ENCODE measurements around the gene CDS2. TPM values are rescaled to one million over a fixed set of nuclear protein-coding genes. Genes with fewer than 3 reads are reported as not detected.

CDS2 gene
- total RNA-seq, 1 donor, result 25.3 TPM

DNA sequence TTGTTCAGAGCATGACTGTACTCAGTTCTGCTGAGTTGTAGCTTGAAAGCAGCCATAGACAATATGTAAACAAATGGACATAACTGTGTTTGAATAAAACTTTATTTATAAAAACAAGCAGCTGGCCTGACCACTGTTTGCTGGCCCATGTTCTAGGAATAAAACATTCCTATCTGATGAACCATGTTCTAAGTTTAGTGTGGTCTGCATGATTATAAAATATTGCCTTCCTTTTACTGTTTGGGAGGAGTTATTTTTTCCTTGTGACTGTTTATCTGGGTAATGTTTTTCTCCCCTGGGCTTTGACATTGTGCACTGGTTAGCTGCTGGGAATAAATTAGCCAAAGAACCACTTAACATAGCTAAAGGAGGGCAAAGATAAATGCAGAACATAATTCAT is 55.1 kb downstream of the CDS2 start:
- peak overlapping the region; percentile 35 for H3K27ac ChIP-seq (ENCODE audit: low read depth, low read length)
- peak overlapping the region; percentile 27 for H3K4me2 ChIP-seq (ENCODE audit: insufficient read depth, low read length)

DNA sequence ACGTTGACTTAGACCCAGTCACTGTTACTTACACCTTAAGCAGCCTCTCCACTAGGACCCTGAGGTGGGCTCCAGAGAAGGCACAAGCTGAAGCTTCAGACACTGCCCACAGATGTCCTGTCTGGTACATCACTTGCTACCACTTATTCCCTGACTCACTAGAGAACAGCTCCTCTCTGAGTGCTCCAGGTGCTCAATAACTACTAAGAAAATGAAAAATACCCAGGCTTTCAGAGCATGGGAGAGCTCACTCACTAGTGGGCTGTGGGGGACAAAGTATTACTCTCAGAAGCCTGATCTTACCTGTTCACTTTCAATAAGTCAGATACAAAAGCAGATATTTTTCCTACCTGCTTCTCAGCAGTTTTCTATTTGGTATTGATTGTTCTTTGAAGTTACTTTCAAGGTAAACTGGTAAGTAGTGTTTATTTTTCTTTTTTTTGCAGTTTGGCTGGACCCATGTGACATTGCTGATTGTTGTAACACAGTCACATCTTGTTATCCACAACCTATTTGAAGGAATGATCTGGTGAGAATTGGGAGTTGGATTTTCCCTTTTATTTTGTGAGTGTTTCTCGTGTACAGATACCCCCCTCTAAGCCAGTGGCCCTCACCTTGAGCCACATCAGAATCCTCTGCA is 55.9 kb downstream of the CDS2 start:
- peaks cover 21% of the 10 kb centered on the region for H3K36me3 ChIP-seq (ENCODE audit: insufficient read depth, low read length)
- TF ChIP-seq, protein P1, sequence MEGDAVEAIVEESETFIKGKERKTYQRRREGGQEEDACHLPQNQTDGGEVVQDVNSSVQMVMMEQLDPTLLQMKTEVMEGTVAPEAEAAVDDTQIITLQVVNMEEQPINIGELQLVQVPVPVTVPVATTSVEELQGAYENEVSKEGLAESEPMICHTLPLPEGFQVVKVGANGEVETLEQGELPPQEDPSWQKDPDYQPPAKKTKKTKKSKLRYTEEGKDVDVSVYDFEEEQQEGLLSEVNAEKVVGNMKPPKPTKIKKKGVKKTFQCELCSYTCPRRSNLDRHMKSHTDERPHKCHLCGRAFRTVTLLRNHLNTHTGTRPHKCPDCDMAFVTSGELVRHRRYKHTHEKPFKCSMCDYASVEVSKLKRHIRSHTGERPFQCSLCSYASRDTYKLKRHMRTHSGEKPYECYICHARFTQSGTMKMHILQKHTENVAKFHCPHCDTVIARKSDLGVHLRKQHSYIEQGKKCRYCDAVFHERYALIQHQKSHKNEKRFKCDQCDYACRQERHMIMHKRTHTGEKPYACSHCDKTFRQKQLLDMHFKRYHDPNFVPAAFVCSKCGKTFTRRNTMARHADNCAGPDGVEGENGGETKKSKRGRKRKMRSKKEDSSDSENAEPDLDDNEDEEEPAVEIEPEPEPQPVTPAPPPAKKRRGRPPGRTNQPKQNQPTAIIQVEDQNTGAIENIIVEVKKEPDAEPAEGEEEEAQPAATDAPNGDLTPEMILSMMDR (IDR thresholded peaks at IDR 0.05; ENCODE audit: extremely low read depth, low read depth, low read length), result no peak
- H3K4me3 ChIP-seq (ENCODE audit: insufficient read depth, low read length), result no peak overlapping the region
- H3K4me1 ChIP-seq (ENCODE audit: insufficient read depth, low read length), result peaks cover 12% of the 10 kb centered on the region
- H2AFZ ChIP-seq (ENCODE audit: low read length), result no peak overlapping the region
- no peak overlapping the region for H3K4me2 ChIP-seq (ENCODE audit: insufficient read depth, low read length)
- no peaks in the 10 kb centered on the region for H3K27me3 ChIP-seq (ENCODE audit: insufficient read depth, low read length)
- no peaks in the 10 kb centered on the region for H4K20me1 ChIP-seq (ENCODE audit: insufficient read depth, low read length)
- no peaks in the 10 kb centered on the region for H3K79me2 ChIP-seq (ENCODE audit: insufficient read depth, low read length)
- peak overlapping the region; percentile 35 for H3K27ac ChIP-seq (ENCODE audit: low read depth, low read length)
- no peak for DNase-seq (ENCODE audit: insufficient read length, low spot score, missing footprints)
- no peaks in the 10 kb centered on the region for H3K9me3 ChIP-seq (ENCODE audit: low read depth, low read length)

More for the DNA sequence above, 55.1 kb downstream of the CDS2 start:
- Histone ChIP-seq H4K20me1 (ENCODE audit: insufficient read depth, low read length) (no peaks in the 10 kb centered on the region), H3K79me2 (ENCODE audit: insufficient read depth, low read length) (no peaks in the 10 kb centered on the region), H2AFZ (ENCODE audit: low read length) (no peak overlapping the region), H3K9me3 (ENCODE audit: low read depth, low read length) (no peaks in the 10 kb centered on the region), H3K36me3 (ENCODE audit: insufficient read depth, low read length) (peaks cover 17% of the 10 kb centered on the region), H3K4me1 (ENCODE audit: insufficient read depth, low read length) (peaks cover 12% of the 10 kb centered on the region), H3K27me3 (ENCODE audit: insufficient read depth, low read length) (no peaks in the 10 kb centered on the region), H3K4me3 (ENCODE audit: insufficient read depth, low read length) (no peak overlapping the region)
- peak; percentile 37 for DNase-seq (ENCODE audit: insufficient read length, low spot score, missing footprints)
- TF ChIP-seq, protein P1 (IDR thresholded peaks at IDR 0.05; ENCODE audit: extremely low read depth, low read depth, low read length), result no peak

DNA sequence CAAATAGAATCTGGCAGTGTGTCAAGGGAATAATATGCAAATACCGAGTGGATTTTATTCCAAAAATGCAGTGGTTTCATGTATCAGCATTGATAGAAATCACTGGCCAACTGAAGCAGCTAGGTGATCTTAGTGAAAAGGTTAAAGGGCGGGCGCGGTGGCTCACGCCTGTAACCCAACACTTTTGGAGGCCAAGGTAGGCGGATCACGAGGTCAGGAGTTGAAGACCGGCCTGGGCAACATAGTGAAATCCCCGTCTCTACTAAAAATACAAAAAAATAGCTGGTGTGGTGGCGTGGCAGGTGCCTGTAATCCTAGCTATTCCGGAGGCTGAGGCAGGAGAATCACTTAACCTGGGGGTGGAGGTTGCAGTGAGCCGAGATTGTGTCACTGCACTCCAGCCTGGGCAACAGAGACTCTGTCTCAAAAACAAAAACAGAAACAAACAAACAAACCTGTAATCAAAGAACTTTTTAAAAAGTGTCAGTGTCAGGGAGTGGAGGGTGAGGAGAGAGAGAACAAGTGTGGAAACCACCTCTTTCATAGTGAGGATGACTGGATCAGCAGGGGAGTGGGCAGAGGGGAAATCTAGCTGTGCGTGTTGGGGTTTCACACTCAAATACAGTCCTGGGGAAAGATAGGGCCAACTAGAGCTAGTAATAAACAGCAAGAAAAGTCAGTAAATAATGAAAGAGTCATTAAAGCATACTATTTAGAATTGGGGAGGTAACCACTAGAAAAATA is 57.1 kb downstream of the CDS2 start:
- Histone ChIP-seq H3K4me2 (ENCODE audit: insufficient read depth, low read length) (no peak overlapping the region), H4K20me1 (ENCODE audit: insufficient read depth, low read length) (no peaks in the 10 kb centered on the region), H3K4me1 (ENCODE audit: insufficient read depth, low read length) (peaks cover 12% of the 10 kb centered on the region)

DNA sequence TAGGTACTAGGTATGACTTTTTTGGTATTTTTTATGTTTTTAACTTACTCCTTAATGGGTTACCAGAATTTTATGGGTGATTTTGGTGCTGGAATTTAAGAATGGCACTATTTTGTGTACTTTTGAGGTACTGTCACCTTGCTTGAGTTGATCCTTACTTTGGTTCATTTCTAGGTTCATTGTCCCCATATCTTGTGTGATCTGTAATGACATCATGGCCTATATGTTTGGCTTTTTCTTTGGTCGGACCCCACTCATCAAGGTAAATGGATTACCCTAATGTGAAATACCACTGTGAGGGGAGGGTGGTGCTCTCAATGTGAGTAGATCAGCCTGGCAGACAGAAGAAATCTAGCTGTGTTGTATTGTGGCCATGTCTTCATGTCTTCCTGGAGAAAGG is 57.9 kb downstream of the CDS2 start:
- DNase-seq (ENCODE audit: insufficient read length, low spot score, missing footprints), result no peak
- TF ChIP-seq, protein P1 (IDR thresholded peaks at IDR 0.05; ENCODE audit: extremely low read depth, low read depth, low read length), result no peak
- Histone ChIP-seq H3K4me3 (ENCODE audit: insufficient read depth, low read length) (no peak overlapping the region), H3K9me3 (ENCODE audit: low read depth, low read length) (no peaks in the 10 kb centered on the region), H3K27ac (ENCODE audit: low read depth, low read length) (no peak overlapping the region), H3K4me2 (ENCODE audit: insufficient read depth, low read length) (no peak overlapping the region), H3K79me2 (ENCODE audit: insufficient read depth, low read length) (no peaks in the 10 kb centered on the region), H4K20me1 (ENCODE audit: insufficient read depth, low read length) (no peaks in the 10 kb centered on the region), H3K36me3 (ENCODE audit: insufficient read depth, low read length) (peaks cover 33% of the 10 kb centered on the region), H2AFZ (ENCODE audit: low read length) (no peak overlapping the region), H3K27me3 (ENCODE audit: insufficient read depth, low read length) (no peaks in the 10 kb centered on the region), H3K4me1 (ENCODE audit: insufficient read depth, low read length) (peaks cover 12% of the 10 kb centered on the region)

More for the DNA sequence above, 57.1 kb downstream of the CDS2 start:
- Histone ChIP-seq H3K79me2 (ENCODE audit: insufficient read depth, low read length) (no peaks in the 10 kb centered on the region), H3K4me3 (ENCODE audit: insufficient read depth, low read length) (no peak overlapping the region), H3K9me3 (ENCODE audit: low read depth, low read length) (no peaks in the 10 kb centered on the region), H3K27ac (ENCODE audit: low read depth, low read length) (no peak overlapping the region), H3K27me3 (ENCODE audit: insufficient read depth, low read length) (no peaks in the 10 kb centered on the region), H3K36me3 (ENCODE audit: insufficient read depth, low read length) (peaks cover 27% of the 10 kb centered on the region), H2AFZ (ENCODE audit: low read length) (no peak overlapping the region)
- no peak for DNase-seq (ENCODE audit: insufficient read length, low spot score, missing footprints)
- TF ChIP-seq, protein P1 (IDR thresholded peaks at IDR 0.05; ENCODE audit: extremely low read depth, low read depth, low read length), result no peak
